SK-N-SH treated with all-trans-retinoic acid at 6 μM for 48 hours (cell line): ENCODE measurements around the gene COL4A1.
A peak's percentile ranks its signal among the peaks of the same experiment; 100 is the strongest.

Source experiments
- ATAC-seq: fragments of 200-7000 bp; cut with Tn5 transposase; 3 replicates; pipeline ENCODE4 v1.9.1; 2020; ENCODE audit warnings: mild to moderate bottlenecking, moderate library complexity
- ARNTL ChIP-seq: fragments of 450-650 bp; formaldehyde crosslinking; IDR thresholded peaks from 2 replicates; pipeline ENCODE4 v1.5.0; 2020; ENCODE audit warnings: low read depth, mild to moderate bottlenecking, moderate library complexity, borderline replicate concordance
- CSDC2 ChIP-seq: fragments of 250-450 bp; sonication (Bioruptor Pico); IDR thresholded peaks from 2 replicates; pipeline ENCODE4 v1.5.0; 2020; ENCODE audit warnings: mild to moderate bottlenecking, moderate library complexity
- ESRRG ChIP-seq: fragments of 250-450 bp; sonication (Bioruptor Pico); IDR thresholded peaks from 2 replicates; pipeline ENCODE4 v1.6.1; 2021; ENCODE audit warnings: mild to moderate bottlenecking
- ISL1 ChIP-seq: fragments of 250-450 bp; sonication (Bioruptor Pico); IDR thresholded peaks from 2 replicates; pipeline ENCODE4 v2.1.2; 2022; ENCODE audit warnings: mild to moderate bottlenecking, moderate library complexity
- OSR1 ChIP-seq: fragments of 250-450 bp; sonication (Bioruptor Pico); IDR thresholded peaks from 2 replicates; pipeline ENCODE4 v1.8.0; 2022; ENCODE audit warnings: moderate library complexity, mild to moderate bottlenecking, inconsistent platforms
- PPARA ChIP-seq: fragments of 250-450 bp; sonication (Bioruptor Pico); IDR thresholded peaks from 2 replicates; pipeline ENCODE4 v1.5.0; 2020; ENCODE audit warnings: mild to moderate bottlenecking, borderline replicate concordance
- TCF4 ChIP-seq: fragments of 250-450 bp; sonication (Bioruptor Pico); IDR thresholded peaks from 2 replicates; pipeline ENCODE4 v1.8.0; 2021; ENCODE audit warnings: mild to moderate bottlenecking, moderate library complexity, borderline replicate concordance
- TOX ChIP-seq: fragments of 250-450 bp; sonication (Bioruptor Pico); IDR thresholded peaks from 2 replicates; pipeline ENCODE4 v1.8.0; 2021; ENCODE audit warnings: mild to moderate bottlenecking, moderate library complexity, borderline replicate concordance
- TSHZ2 ChIP-seq: fragments of 250-450 bp; sonication (Bioruptor Pico); IDR thresholded peaks from 2 replicates; pipeline ENCODE4 v1.5.0; 2020; ENCODE audit warnings: mild to moderate bottlenecking, moderate library complexity
- ZC3H10 ChIP-seq: fragments of 250-450 bp; sonication (Bioruptor Pico); IDR thresholded peaks from 2 replicates; pipeline ENCODE4 v1.5.1; 2021; ENCODE audit warnings: mild to moderate bottlenecking, moderate library complexity
- ZFP3 ChIP-seq: fragments of 250-450 bp; sonication (Bioruptor Pico); IDR thresholded peaks from 2 replicates; pipeline ENCODE4 v1.5.0; 2020; ENCODE audit warnings: mild to moderate bottlenecking, moderate library complexity
- ZFP30 ChIP-seq: fragments of 450-650 bp; formaldehyde crosslinking; IDR thresholded peaks from 2 replicates; pipeline ENCODE4 v1.5.0; 2022; ENCODE audit warnings: mild to moderate bottlenecking, moderate library complexity
- ZNF565 ChIP-seq: fragments of 450-650 bp; formaldehyde crosslinking; conservative IDR thresholded peaks from 2 replicates; pipeline ENCODE4 v1.5.0; 2020; ENCODE audit warnings: low read depth, mild to moderate bottlenecking, moderate library complexity
- ZNF70 ChIP-seq: fragments of 450-650 bp; formaldehyde crosslinking; IDR thresholded peaks from 2 replicates; pipeline ENCODE4 v1.5.0; 2020; ENCODE audit warnings: mild to moderate bottlenecking, moderate library complexity
- ZNF8 ChIP-seq: fragments of 450-650 bp; formaldehyde crosslinking; IDR thresholded peaks from 2 replicates; pipeline ENCODE4 v1.5.0; 2020; ENCODE audit warnings: mild to moderate bottlenecking, moderate library complexity
- TF ChIP-seq, protein P1 (sequence below): fragments of 250-450 bp; sonication (Bioruptor Pico); IDR thresholded peaks from 2 replicates; pipeline ENCODE4 v1.8.0; 2020; ENCODE audit warnings: mild to moderate bottlenecking, moderate library complexity, borderline replicate concordance
- TF ChIP-seq, protein P2 (sequence below): fragments of 250-450 bp; sonication (Bioruptor Pico); IDR thresholded peaks from 2 replicates; pipeline ENCODE4 v1.5.1; 2021; ENCODE audit warnings: mild to moderate bottlenecking, moderate library complexity

COL4A1 gene

DNA sequence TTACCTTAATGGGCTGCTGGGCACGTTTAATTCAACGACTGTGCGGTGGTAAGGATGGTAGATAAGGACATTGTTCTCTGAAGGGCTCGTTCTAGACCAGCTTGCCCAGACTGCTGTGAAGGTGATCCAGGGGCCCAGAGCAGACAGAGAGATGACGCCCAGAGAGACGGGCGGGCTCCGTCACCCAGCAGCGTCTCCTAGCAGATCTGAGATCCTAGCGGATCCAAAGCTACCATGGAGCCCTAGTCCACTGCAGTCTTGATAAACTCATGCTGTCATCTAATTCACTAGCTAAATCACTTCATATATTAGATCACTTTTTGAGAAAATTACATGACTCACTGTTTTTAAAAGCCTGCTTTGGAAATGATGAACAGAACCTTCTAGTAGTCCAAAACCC is 21.6 kb upstream of the COL4A1 start:
- ATAC-seq: no peak
- TF ChIP-seq ESRRG: no peak
- no peak for TF ChIP-seq ZNF70 (CRISPR knock-in tag)
- TF ChIP-seq, protein P1, sequence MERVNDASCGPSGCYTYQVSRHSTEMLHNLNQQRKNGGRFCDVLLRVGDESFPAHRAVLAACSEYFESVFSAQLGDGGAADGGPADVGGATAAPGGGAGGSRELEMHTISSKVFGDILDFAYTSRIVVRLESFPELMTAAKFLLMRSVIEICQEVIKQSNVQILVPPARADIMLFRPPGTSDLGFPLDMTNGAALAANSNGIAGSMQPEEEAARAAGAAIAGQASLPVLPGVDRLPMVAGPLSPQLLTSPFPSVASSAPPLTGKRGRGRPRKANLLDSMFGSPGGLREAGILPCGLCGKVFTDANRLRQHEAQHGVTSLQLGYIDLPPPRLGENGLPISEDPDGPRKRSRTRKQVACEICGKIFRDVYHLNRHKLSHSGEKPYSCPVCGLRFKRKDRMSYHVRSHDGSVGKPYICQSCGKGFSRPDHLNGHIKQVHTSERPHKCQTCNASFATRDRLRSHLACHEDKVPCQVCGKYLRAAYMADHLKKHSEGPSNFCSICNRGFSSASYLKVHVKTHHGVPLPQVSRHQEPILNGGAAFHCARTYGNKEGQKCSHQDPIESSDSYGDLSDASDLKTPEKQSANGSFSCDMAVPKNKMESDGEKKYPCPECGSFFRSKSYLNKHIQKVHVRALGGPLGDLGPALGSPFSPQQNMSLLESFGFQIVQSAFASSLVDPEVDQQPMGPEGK: no peak

- ATAC-seq: peak; percentile 9; the same call in 1 of the 3 replicates
- TF ChIP-seq TSHZ2: no peak
- TF ChIP-seq, protein P2, sequence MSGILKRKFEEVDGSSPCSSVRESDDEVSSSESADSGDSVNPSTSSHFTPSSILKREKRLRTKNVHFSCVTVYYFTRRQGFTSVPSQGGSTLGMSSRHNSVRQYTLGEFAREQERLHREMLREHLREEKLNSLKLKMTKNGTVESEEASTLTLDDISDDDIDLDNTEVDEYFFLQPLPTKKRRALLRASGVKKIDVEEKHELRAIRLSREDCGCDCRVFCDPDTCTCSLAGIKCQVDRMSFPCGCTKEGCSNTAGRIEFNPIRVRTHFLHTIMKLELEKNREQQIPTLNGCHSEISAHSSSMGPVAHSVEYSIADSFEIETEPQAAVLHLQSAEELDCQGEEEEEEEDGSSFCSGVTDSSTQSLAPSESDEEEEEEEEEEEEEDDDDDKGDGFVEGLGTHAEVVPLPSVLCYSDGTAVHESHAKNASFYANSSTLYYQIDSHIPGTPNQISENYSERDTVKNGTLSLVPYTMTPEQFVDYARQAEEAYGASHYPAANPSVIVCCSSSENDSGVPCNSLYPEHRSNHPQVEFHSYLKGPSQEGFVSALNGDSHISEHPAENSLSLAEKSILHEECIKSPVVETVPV (CRISPR knock-in tag): no peak
- TF ChIP-seq, all 23 proteins: peak for 0
These were observed 20.2 kb upstream of the COL4A1 start for GRCh38 chr13:110327051-110327721.

DNA sequence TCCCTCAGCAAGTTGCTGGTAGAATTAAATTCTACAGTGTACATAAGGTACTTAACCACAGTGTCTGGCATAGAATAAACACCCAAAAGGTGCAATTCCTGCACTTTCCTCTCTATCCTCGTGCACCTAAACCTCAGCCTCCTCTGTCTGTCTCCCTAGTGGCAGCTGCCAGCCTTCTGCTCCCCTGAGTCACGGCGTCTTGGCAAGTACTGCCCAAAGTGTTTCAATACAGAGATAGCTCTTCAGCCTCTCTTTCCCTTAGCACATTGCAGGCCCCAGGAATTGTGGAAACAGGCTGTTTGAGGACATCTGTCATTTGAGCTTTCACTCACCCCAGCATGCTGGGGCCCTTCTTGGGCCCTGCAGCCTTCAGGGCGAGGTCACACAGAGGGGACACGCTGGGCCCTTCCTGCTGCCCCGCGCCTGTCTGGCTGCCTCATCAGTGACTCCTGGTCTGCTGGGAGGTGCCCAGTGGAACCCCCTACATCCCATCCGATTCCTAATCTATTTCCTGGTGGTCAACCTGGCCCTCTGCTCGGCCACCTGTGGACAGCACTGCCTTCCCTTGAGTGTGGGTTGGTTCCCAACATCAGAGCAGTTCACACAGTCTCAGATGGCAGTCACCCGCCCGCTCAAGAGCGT is 19.4 kb upstream of the COL4A1 start:
- no peak for TF ChIP-seq ESRRG
- TF ChIP-seq ZFP3 (CRISPR knock-in tag): no peak
- TF ChIP-seq, protein P1: no peak
- no peak for TF ChIP-seq ZFP30
- no peak for TF ChIP-seq PPARA
- TF ChIP-seq, protein P2 (CRISPR knock-in tag): no peak
- ATAC-seq: no peak; the same call in 2 of the 3 replicates

DNA sequence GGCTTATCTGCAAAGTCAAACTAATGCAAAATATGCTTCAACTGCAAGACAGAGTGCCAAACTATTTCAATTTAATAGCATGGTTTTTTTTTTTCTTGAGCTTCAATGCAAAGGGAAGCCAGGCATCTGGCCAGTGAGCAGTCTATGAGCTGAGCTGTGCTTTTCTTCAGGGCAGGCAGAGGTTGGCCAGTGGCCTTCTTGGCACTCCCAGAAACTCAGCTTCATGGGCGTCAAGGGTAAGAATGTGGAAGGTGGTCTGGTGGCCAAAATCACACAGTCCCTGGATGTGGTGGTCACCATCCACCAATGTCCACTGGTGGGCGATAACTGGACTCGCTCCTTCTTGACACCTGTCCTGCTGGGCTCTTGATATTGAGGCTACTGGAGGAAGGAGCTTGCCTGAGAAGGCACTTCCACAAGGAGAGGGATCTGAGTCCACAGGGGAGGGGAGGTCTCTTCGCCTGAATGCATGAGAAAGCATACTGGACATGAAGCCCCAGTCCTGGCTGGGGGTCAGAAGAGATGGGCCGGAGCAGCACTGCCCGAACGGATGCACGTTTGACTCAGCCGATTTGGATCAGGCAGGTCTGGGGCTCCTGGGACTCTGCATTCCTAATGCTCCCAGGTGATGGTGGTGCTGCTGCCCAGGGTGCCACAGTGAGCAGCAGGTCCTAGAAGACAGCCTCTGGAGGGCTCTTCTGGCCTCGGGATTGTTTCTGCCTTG is 17.2 kb upstream of the COL4A1 start:
- TF ChIP-seq ZNF565 (CRISPR knock-in tag): no peak
- no peak for TF ChIP-seq CSDC2 (CRISPR knock-in tag)
- no peak for TF ChIP-seq TSHZ2
- no peak for TF ChIP-seq ZNF70 (CRISPR knock-in tag)
- TF ChIP-seq TCF4 (CRISPR knock-in tag): no peak
- no peak for TF ChIP-seq OSR1 (CRISPR knock-in tag)
- no peak for TF ChIP-seq ZC3H10 (CRISPR knock-in tag)
- no peak for TF ChIP-seq ARNTL (CRISPR knock-in tag)
- no peak for TF ChIP-seq ZNF8 (CRISPR knock-in tag)
- no peak for TF ChIP-seq TOX
- no peak for TF ChIP-seq ISL1 (CRISPR knock-in tag)
- ATAC-seq: no peak
